Stimulated activated effector memory CD8-positive, alpha-beta T cell treated with anti-CD3 and anti-CD28 coated beads, Interleukin-12 subunit alpha, Interleukin-12 subunit beta, amount 100 ng/mL, for 72 hours (primary cell): ENCODE results near the gene TARDBP.
"Not testable (repeated sequence)": the region's sequence is repeated elsewhere in the genome, so short reads cannot be mapped to it uniquely, and the experiment has no call there.

Experiments used
- ATAC-seq: fragments of 150-1000 bp; cut with Tn5 transposase; 2 replicates; pipeline ENCODE4 v1.10.0; 2021
- DNase-seq, 2 donors: peaks; one replicate each; pipeline ENCODE4 v3.0.0; 2021 to 2022; ENCODE audit warnings: low spot score in 2 of 2
- H3K27ac Mint-ChIP-seq: one replicate; pipeline ENCODE4 v1.8.0; 2022; ENCODE audit warnings: mild to moderate bottlenecking, mixed read lengths
- H3K36me3 Mint-ChIP-seq: one replicate; pipeline ENCODE4 v1.8.0; 2022; ENCODE audit warnings: mild to moderate bottlenecking, mixed read lengths
- H3K4me1 Mint-ChIP-seq: one replicate; pipeline ENCODE4 v1.8.0; 2022; ENCODE audit warnings: mixed read lengths
- H3K4me3 Mint-ChIP-seq: one replicate; pipeline ENCODE4 v1.8.0; 2022; ENCODE audit warnings: mild to moderate bottlenecking, mixed read lengths
- H3K9me3 Mint-ChIP-seq: one replicate; pipeline ENCODE4 v1.8.0; 2022; ENCODE audit warnings: mixed read lengths

TARDBP gene

DNA sequence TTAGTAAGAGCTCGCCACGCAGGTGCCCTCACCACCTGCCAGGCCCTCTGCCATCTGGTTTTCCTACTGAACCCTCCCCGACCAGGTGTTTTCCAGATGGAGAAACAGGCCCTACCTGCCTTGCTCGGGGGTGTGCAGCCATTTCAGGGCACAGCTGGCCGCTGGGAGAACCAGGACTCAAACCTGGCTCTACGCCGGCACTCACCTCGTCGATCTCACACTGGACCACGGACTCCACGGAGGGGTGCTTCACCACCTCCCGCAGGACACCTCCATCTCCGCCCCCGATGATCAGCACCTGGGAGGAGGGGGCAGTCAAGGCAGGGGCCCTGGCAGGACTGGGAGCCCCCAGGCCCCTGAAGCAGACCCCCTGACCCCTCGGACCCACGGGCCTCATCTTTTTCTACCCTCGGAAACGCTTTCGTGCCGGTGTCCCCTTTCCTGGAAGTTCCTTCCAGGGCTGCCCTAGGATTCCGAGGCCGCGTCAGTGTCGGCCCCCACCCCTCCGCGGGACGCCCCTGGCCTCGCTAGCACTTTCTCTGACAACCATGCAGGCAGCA lies 46.2 kb downstream of the TARDBP start:
- Mint-ChIP-seq H3K36me3 (peaks cover 79% of the 10 kb centered on the region), H3K4me1 (peaks cover 54% of the 10 kb centered on the region), H3K9me3 (no peaks in the 10 kb centered on the region), H3K27ac (peak overlapping the region; percentile 95), H3K4me3 (peak overlapping the region; percentile 97)
- ATAC-seq (no peak), DNase-seq (no peak)

DNA sequence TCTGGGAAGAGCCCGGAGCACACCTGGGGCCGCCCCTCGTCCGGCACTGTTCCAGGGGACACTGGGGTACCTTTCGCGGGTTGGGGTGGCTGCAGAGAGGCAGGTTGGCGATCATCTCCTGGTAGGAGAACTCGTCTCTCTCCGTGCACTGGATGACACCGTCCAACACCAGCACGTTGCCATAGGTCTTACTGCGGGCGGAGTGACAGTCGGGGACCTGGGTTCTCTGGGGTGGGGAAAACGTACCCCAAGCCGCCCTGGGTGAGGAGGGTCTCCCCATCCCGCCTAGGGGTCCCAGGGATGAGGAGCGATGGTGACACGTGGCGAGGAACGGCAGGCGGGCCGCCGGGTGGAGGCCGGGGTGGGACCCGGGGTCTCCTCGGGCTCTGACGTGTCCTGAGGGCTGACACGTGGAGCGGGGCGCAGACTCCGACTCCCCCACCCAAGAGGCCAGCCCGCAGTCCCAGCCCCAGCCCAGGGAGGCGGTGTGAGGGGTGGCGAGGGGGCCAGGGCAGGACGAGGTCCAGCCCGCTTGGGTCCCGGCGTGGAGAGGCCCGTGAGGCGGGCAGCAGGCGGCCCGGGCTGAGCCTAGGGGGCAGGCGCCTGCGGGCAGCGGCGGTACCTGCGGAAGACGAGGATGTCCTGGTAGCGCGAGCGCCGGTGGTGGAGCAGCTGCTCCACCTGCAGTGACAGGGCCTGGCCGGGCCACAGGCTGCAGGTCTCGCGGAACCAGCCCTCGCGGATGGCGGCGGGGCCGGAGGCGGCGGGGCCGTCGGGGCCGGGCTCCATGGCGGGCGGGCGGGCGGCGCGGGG lies 46.9 kb downstream of the TARDBP start:
- peak; percentile 27 for ATAC-seq
- peaks cover 57% of the 10 kb centered on the region for H3K4me1 Mint-ChIP-seq

DNA sequence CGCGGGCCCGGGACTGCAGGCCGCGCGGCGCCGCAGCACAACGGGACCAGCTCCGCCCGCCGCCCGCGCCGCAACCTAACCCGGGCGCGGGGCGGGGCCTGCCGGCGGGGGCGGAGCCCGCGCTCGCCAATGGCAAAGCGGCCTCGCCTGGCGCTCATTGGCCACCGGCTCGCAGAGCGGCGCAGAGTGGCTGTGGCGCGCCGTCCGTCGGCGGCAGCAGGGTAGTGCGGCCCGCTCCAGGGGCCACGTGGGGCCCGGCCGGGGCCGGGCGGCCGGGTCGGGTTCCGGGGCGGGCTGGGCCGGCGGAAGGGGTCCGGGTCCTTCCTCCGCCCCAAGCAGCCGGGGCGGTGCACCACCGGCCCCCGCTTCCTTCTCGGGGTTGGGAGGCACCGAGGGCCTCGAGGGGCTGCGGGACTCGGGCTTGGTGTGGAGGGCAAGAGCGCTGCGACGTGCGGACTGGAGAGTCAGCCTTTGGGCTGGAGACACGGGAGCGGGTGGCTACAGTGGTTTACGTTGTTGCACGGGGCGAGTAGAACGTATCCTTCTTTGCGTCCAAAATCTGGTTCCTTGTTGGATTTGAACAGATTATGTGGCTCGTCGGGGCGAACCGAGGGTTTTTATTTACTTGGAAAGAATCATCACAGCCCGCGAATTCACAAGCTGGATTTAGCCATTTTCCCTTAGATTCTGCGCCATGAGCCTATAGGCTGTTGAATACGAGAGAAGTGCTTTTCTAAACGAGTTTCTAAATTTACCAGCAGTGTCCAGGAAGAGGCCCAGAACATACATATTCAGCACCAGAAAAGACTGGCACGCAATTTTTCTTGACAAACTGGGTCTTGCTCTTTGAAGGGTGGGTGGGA lies 47.7 kb downstream of the TARDBP start, which contains the start of gene SRM:
SRM (minus strand) TSS at position 51 of the 863 bp plus-strand sequence. CDS start 75 bp downstream, outside the sequence.
- Mint-ChIP-seq H3K9me3 (no peaks in the 10 kb centered on the region), H3K27ac (peak within 1 kb of the TSS; percentile 95)

More for the DNA sequence above, 46.9 kb downstream of the TARDBP start:
- peak overlapping the region; percentile 97 for H3K4me3 Mint-ChIP-seq
- H3K9me3 Mint-ChIP-seq, result no peaks in the 10 kb centered on the region
- peak overlapping the region; percentile 95 for H3K27ac Mint-ChIP-seq
- DNase-seq, result peak in 1 of 2 donors; percentile 78
- H3K36me3 Mint-ChIP-seq, result peaks cover 80% of the 10 kb centered on the region

DNA sequence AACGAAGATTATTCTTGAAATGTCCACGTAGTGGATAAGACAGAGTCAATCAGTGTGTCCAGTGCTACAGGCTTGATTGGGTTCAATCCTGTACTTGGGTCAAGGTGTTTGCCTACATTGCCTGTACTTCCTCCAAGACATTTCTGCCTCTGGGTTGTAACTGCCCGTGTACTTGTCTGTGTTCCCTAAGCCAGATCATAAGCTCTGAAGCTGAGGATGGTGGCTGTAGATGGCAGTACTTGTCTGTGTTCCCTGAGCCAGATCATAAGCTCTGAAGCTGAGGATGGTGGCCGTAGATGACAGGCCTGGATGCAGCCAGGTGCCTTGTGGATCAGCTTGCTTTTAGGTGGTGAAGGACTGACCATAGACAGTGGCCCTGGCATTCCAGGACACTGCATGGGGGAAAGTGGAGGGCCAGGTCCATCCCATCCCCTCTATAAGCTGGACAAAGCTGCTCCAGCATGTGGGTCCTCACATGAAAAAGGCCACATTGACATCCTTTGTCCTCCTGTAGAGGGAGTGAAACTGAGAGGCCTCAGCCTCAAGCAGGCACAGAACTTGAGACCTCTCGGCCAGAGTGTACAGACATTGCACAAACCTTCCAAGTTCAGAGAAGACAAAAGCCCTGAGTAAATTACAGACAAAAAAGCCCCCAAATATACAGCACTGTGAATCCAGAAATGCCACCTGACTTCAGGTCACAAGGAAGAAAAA lies 49.4 kb downstream of the TARDBP start:
- peaks cover 80% of the 10 kb centered on the region for H3K36me3 Mint-ChIP-seq
- ATAC-seq (no peak), DNase-seq (no peak)
- peaks cover 56% of the 10 kb centered on the region for H3K4me1 Mint-ChIP-seq
- peak overlapping the region; percentile 85 for H3K27ac Mint-ChIP-seq
- H3K4me3 Mint-ChIP-seq, result peak overlapping the region; percentile 97
- no peaks in the 10 kb centered on the region for H3K9me3 Mint-ChIP-seq

More for the DNA sequence above, 47.7 kb downstream of the TARDBP start, which contains the start of gene SRM:
- Mint-ChIP-seq H3K4me3 (peak within 1 kb of the TSS; percentile 97), H3K4me1 (peaks cover 57% of the 10 kb centered on the region), H3K36me3 (peaks cover 80% of the 10 kb centered on the region)
- peak; percentile 92 for ATAC-seq
- peak; percentile 88 to 91 for DNase-seq

DNA sequence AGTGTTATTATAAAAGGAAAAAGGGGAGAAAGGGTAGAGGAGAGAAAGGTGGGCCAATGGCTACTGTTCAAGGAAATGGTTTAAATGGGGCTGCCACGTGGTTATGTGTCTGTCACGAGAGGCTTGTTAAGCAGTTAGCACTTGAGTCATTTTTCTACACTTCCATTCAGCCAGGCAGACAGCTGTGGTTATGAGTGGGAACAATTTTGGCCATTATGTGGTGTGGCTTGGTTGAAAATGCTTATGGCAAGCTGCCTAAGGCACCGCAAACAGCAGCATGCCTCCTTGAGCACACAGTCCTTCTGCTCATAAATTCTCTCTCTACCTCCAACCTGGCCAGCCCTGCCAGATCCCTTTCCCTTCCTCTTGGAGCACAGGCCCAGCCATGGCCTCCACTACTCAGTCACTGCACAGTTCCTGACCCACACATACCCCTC lies 50.5 kb downstream of the TARDBP start:
- DNase-seq, result peak; percentile 51 to 82
- peak; percentile 73 for ATAC-seq

DNA sequence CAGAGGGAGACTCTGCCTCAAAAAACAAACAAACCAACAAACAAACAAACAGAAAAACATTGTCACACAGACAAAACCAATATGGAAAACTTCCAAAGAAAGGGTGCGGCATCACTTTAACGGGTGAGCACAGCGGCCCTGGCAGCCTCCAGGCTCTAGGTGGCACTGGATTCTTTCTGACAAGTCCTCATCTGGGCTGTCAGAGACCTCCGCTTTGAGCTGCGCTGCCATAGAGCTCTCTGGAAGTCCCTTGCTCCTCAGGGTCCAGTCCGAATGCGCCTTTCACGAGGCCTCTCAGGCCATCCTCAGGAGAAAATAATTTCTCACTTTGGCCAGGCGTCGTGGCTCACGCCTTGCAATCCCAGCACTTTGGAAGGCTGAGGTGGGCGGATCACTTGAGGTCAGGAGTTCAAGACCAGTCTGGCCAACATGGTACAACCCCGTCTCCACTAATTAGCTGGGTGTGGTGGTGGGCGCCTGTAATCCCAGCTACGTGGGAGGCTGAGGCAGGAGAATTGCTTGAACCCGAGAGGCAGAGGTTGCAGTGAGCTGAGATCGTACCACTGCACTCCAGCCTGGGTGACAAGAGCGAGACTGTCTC lies 51.6 kb downstream of the TARDBP start:
- H3K9me3 Mint-ChIP-seq, ATAC-seq, H3K4me3 Mint-ChIP-seq, DNase-seq, H3K27ac Mint-ChIP-seq: not testable (repeated sequence)
- Mint-ChIP-seq H3K4me1 (peaks cover 38% of the 10 kb centered on the region), H3K36me3 (peaks cover 80% of the 10 kb centered on the region)

More for the DNA sequence above, 50.5 kb downstream of the TARDBP start:
- Mint-ChIP-seq H3K36me3 (peaks cover 80% of the 10 kb centered on the region), H3K9me3 (no peaks in the 10 kb centered on the region), H3K27ac (peak overlapping the region; percentile 85), H3K4me3 (peak overlapping the region; percentile 97), H3K4me1 (peaks cover 45% of the 10 kb centered on the region)

DNA sequence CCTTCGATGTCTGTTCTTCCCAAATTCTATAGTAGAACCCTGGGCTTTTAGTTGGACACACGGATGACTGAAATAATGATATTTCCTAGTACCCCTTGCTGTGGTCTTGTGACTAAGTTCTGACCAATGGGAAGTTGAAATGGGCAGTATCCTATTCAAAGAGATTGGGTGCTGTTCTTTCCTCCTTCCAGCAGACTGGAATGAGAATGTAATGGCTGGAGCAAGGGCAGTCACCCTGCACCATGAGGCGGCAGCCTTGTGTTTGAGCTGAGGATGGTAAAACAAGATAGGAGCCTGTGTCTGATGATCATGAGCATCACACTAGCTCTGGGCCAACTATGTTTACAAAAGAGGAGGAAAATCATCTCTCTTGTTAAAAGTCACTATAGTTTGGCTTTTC lies 52.5 kb downstream of the TARDBP start:
- H3K9me3 Mint-ChIP-seq, result no peaks in the 10 kb centered on the region
- ATAC-seq (no peak), DNase-seq (no peak)
- no peak overlapping the region for H3K27ac Mint-ChIP-seq
- peaks cover 42% of the 10 kb centered on the region for H3K4me1 Mint-ChIP-seq
- H3K4me3 Mint-ChIP-seq, result no peak overlapping the region
- H3K36me3 Mint-ChIP-seq, result peaks cover 85% of the 10 kb centered on the region

DNA sequence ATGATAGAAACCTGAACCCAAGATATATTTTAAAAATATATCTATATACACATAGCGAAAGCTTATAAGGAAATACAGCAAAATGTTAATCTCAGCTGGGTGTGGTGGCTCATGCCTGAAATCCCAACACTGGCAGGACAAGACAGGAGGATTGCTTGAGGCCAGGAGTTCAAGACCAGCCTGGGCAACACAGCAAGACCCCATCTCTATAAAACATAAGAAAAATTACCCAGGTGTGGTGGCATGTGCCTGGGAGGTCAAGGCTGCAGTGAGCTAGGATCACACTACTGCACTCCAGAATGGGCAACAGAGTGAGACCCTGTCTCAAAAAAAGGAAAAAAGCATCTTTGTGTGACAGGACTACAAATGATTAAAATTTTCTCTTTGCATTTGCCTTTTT lies 53.3 kb downstream of the TARDBP start:
- ATAC-seq (no peak), DNase-seq (no peak)
- Mint-ChIP-seq H3K9me3 (no peaks in the 10 kb centered on the region), H3K4me3 (no peak overlapping the region), H3K4me1 (peaks cover 35% of the 10 kb centered on the region), H3K36me3 (peaks cover 85% of the 10 kb centered on the region), H3K27ac (no peak overlapping the region)

DNA sequence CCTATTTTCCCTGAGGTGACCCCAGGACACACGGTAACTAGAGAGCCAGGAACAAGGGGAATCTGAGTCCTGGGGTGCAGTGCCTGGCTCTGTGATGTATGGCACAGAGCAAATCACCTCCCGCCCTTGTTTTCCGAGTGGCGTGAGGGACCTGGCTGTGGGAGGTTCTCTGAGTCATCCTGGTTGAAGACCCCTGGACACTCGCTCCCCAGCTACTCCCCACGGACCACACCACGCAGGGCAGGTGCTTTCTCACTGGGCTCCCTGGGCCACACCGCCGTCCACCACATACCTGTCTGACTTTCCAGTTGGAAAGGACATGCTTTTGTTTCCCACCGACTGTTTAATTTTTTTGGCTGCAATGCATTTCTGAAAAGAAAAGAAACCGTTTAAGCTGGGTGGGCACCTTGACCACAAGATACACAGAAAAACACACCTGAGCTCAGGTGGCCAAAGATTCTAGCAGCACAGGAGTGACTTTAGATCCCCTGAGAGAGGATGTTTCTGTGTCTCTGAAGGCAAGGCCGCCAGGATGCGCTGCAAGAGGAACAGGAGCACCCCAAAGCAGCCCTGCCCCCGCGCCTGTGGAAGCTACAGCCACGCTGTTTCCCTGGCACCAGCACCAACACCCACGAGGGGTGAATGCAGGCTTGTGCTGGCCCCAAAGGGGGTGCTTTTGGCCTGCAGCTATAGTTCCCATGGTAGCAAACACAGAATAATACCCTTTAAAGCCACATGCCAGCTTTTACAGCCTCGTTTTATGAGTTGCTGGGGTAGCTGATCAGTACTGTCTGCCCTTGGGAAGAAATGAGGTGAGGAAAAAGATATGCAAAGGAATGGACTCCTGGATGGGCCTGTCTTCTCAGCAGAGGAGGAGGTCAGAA lies 55.5 kb downstream of the TARDBP start:
- peak overlapping the region; percentile 32 for H3K27ac Mint-ChIP-seq
- peaks cover 27% of the 10 kb centered on the region for H3K4me1 Mint-ChIP-seq
- H3K36me3 Mint-ChIP-seq, result peaks cover 100% of the 10 kb centered on the region

DNA sequence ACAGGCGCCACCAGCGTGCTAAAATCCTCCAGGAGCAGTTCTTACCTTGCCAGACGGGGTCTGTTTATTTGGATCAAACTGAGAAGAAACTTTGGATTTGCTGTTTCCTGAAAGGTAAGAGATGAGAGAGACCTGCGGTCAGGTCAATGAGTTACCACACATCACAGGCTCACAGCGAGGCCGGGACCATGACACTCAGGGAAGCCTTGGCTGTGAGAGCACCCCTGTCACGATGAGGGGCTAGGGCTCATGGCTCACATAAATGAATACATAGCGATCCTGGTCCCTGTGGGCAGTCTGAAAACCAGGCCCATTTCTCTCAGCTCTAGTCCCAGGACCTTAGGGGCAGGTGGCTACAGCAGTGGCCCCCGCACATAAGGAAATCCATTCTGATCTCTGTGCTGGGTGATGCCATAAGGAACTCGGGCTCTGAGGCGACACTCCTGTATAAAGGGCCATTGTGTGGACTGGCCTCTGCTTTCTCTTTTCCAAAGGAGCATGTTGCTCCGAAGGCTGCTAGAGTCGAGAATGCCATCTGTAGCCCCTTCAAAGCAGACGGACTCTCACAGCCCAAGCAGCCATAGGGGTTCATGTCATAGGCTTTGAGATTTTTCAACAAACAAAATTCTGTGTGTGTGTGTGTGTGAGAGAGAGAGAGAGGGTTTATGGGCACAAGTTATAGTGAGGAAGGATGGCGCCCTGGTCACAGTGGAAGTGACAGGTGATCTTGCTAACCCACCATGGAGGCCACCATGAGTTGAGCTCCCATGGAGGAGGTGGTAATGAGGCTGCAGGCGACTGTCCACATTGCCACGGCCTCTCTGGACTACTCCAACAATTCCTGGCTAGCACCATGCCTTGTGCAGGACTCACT lies 56.4 kb downstream of the TARDBP start:
- Mint-ChIP-seq H3K4me1 (peaks cover 18% of the 10 kb centered on the region), H3K27ac (peak overlapping the region; percentile 58), H3K4me3 (no peak overlapping the region), H3K36me3 (peaks cover 100% of the 10 kb centered on the region), H3K9me3 (no peaks in the 10 kb centered on the region)
- DNase-seq, result no peak
- ATAC-seq, result no peak

More for the DNA sequence above, 55.5 kb downstream of the TARDBP start:
- no peak for ATAC-seq
- Mint-ChIP-seq H3K9me3 (no peaks in the 10 kb centered on the region), H3K4me3 (no peak overlapping the region)
- no peak for DNase-seq

DNA sequence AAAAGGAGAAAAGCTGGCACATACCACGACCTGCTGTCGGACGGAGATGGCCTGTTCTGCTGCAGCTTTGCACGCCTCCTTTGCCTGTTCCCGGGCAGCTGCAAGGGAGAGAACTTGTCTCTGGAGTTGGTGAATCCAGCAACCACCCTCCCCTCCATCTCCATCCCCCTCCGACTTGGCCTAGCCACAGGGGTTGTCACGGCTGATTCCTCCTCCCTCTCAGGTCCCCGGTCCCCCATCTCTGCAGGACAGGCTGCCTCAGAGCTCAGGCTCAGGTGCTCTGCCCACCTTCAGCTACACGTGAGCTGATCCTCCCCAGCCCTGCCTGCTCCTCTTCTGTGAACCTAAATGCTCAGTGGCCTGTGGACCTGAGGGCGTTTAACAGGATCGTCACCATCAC lies 58.4 kb downstream of the TARDBP start:
- DNase-seq (no peak), ATAC-seq (no peak)
- Mint-ChIP-seq H3K4me3 (no peak overlapping the region), H3K9me3 (no peaks in the 10 kb centered on the region), H3K36me3 (peaks cover 100% of the 10 kb centered on the region), H3K4me1 (peaks cover 17% of the 10 kb centered on the region), H3K27ac (peak overlapping the region; percentile 1)

DNA sequence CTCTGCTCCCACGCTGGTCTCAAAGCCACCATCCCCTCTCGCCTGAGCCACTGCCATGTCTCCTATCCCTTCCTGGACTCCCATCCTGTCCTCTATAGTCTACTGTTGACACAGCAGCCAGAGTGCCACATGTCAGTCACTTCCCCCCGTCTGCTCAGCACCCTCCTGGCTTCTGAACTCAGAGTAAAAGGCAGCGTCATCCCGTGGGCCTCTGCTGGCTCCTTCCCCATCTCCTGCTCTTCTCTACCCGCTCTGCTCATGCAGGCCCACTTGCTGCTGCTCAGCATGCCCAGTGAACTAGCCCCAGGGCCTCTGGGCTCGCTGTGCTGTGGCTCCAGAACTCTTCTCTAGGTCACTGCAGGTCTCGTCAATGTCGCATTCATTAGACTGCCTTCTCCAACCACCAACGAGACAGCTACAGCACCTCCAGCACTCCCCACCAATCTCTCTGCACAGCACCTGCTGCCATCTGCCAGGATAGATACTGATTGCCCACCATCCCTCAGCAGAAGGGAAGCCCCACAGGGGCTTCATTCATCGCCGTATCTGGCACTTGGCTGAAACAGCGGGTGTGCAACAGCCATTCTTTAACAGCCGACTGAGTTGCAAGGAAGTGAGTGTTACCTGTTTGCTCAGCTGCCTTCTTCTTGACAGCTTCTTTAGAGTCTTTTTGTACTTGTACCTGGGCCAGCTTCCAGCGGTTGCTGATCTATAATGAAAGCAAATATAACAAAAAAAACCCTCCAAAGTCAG lies 59.2 kb downstream of the TARDBP start:
- no peak overlapping the region for H3K4me3 Mint-ChIP-seq
- peaks cover 100% of the 10 kb centered on the region for H3K36me3 Mint-ChIP-seq
- no peak for DNase-seq
- H3K9me3 Mint-ChIP-seq, result no peaks in the 10 kb centered on the region
- H3K27ac Mint-ChIP-seq, result peak overlapping the region; percentile 1
- no peak for ATAC-seq
- peaks cover 17% of the 10 kb centered on the region for H3K4me1 Mint-ChIP-seq
